ENCODE results near the gene RARS1. TPM values are rescaled to one million over a fixed set of nuclear protein-coding genes. Genes with fewer than 3 reads are reported as not detected.

RARS1 gene
- total RNA-seq, 1 donor from 2014 or later, result 24.5 TPM

DNA sequence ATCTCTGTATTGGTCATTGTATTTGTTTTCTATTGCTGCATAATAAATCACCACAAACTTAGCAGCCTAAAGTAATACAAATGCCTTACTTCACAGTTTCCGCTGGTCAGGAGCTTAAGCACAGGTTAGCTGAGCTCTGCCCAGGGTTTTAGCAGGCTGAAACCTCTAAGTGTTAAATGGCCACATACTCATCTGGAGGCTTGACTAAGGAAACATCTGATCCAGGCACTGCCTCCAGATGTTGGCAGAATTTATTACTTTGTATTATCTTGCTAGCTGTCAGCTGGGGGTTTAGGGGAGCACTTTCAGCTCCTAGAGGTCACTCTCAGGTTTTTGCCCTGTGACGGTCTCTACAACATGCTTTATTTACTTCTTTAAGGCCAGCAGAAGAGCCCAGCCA is 23.2 kb upstream of the RARS1 start:
- H3K36me3 ChIP-seq, result no peaks in the 10 kb centered on the region
- TF ChIP-seq CTCF (IDR thresholded peaks at IDR 0.05), result no peak
- H3K4me3 ChIP-seq, result no peak overlapping the region
- no peak overlapping the region for H3K27ac ChIP-seq
- no peaks in the 10 kb centered on the region for H3K4me1 ChIP-seq
- no peaks in the 10 kb centered on the region for H3K9me3 ChIP-seq
- intact Hi-C loops (cut with DNase I), result no loop called here
- H3K27me3 ChIP-seq, result no peaks in the 10 kb centered on the region
- DNase-seq (ENCODE audit: low spot score in 2 of 2), result no peak

DNA sequence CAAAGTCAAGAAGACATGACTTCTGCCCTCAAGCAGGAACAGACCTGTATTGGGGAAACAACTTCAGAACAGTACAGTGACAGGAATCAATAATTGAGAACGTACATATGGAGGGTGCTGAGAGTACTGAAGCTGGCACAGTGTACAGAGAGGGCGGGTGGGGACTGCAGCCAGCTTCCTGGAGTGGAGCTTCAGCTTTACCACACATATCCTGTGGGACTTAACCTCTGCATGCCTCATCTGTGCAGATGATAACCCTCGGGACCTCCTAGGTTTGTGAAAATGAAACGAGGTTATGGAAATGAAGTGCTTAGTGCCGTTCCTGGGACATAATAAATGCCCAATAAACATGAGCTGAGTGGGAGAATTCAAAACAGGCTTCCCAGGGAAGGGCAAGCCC is 22.1 kb upstream of the RARS1 start:
- no peak overlapping the region for H3K27ac ChIP-seq
- H3K4me3 ChIP-seq, result no peak overlapping the region
- H3K36me3 ChIP-seq, result no peaks in the 10 kb centered on the region
- no peaks in the 10 kb centered on the region for H3K27me3 ChIP-seq
- DNase-seq (ENCODE audit: low spot score in 2 of 2), result no peak
- H3K4me1 ChIP-seq, result no peaks in the 10 kb centered on the region
- no peak for TF ChIP-seq CTCF (IDR thresholded peaks at IDR 0.05)
- no peaks in the 10 kb centered on the region for H3K9me3 ChIP-seq
- intact Hi-C loops (cut with DNase I), result no loop called here

- DNase-seq (ENCODE audit: low spot score in 2 of 2), result no peak
- Histone ChIP-seq H3K4me1 (no peaks in the 10 kb centered on the region), H3K4me3 (no peak overlapping the region), H3K9me3 (no peaks in the 10 kb centered on the region), H3K27ac (no peak overlapping the region), H3K36me3 (no peaks in the 10 kb centered on the region), H3K27me3 (no peaks in the 10 kb centered on the region)
- intact Hi-C loops (cut with DNase I), result no loop called here
- no peak for TF ChIP-seq CTCF (IDR thresholded peaks at IDR 0.05)
These were observed 21.6 kb upstream of the RARS1 start for GRCh38 chr5:168464641-168465040.

GRCh38 chr5:168467755-168468330 is 18.4 kb upstream of the RARS1 start:
- Histone ChIP-seq H3K4me1 (no peaks in the 10 kb centered on the region), H3K4me3 (no peak overlapping the region), H3K27me3 (no peaks in the 10 kb centered on the region), H3K27ac (no peak overlapping the region), H3K36me3 (no peaks in the 10 kb centered on the region), H3K9me3 (no peaks in the 10 kb centered on the region)
- no peak for DNase-seq (ENCODE audit: low spot score in 2 of 2)
- intact Hi-C loops (cut with DNase I), result no loop called here
- TF ChIP-seq CTCF (IDR thresholded peaks at IDR 0.05), result no peak

DNA sequence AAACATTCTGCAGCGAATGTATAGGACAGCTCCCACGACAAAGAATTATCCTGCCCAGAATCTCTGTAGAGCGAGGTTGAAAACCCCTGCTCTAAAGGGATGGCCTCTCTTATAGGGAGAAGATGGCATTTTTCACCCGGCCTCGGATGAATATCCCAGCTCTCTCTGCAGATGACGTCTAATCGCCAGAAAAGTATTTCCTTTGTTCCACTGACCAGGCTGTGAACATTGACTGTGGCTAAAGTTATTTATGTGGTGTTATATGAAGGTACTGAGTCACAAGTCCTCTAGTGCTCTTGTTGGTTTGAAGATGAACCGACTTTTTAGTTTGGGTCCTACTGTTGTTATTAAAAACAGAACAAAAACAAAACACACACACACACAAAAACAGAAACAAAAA is 17.4 kb upstream of the RARS1 start:
- Histone ChIP-seq H3K27me3 (no peaks in the 10 kb centered on the region), H3K9me3 (no peaks in the 10 kb centered on the region), H3K27ac (no peak overlapping the region), H3K36me3 (no peaks in the 10 kb centered on the region), H3K4me3 (no peak overlapping the region), H3K4me1 (no peaks in the 10 kb centered on the region)
- DNase-seq (ENCODE audit: low spot score in 2 of 2), result no peak
- no peak for TF ChIP-seq CTCF (IDR thresholded peaks at IDR 0.05)
- intact Hi-C loops (cut with DNase I), result no loop called here

GRCh38 chr5:168469816-168470215 is 16.5 kb upstream of the RARS1 start:
- no peak for TF ChIP-seq CTCF (IDR thresholded peaks at IDR 0.05)
- DNase-seq (ENCODE audit: low spot score in 2 of 2), result no peak
- Histone ChIP-seq H3K9me3 (no peaks in the 10 kb centered on the region), H3K4me1 (no peaks in the 10 kb centered on the region), H3K36me3 (no peaks in the 10 kb centered on the region), H3K27ac (no peak overlapping the region), H3K4me3 (no peak overlapping the region), H3K27me3 (no peaks in the 10 kb centered on the region)
- intact Hi-C loops (cut with DNase I), result no loop called here

All from ascending aorta (tissue), 2 donors.